GM21619 (cell line): ENCODE data around the gene FBXO31.
A peak's percentile ranks its signal among the peaks of the same experiment; 100 is the strongest.

Experiments used
- ATAC-seq: cut with Tn5 transposase; IDR thresholded peaks from one replicate; pipeline ENCODE4 v1.9.1; 2021; ENCODE audit not compliant: unreplicated experiment

Gene FBXO31

GRCh38 chr16:87330646-87331045, 52.9 kb downstream of the FBXO31 start:
- no peak for ATAC-seq

- ATAC-seq = no peak
These were observed 53.3 kb downstream of the FBXO31 start for GRCh38 chr16:87330257-87330624.

GRCh38 chr16:87329436-87330256, 53.9 kb downstream of the FBXO31 start:
- no peak for ATAC-seq

- ATAC-seq = no peak
These were observed 54.7 kb downstream of the FBXO31 start for GRCh38 chr16:87328846-87329245.

GRCh38 chr16:87327798-87328495, 55.6 kb downstream of the FBXO31 start:
- ATAC-seq = no peak

- ATAC-seq = no peak
These were observed 57.4 kb downstream of the FBXO31 start for GRCh38 chr16:87326151-87326571.

GRCh38 chr16:87325423-87325858, 58.1 kb downstream of the FBXO31 start:
- ATAC-seq = no peak

GRCh38 chr16:87324411-87325275, 58.9 kb downstream of the FBXO31 start:
- ATAC-seq = no peak

- no peak for ATAC-seq
These were observed 59.7 kb downstream of the FBXO31 start for GRCh38 chr16:87323727-87324410.

- no peak for ATAC-seq
These were observed 60.5 kb downstream of the FBXO31 start for GRCh38 chr16:87322833-87323726.

- ATAC-seq = no peak
These were observed 61.2 kb downstream of the FBXO31 start for GRCh38 chr16:87322360-87322759.

- ATAC-seq = no peak
These were observed 62.1 kb downstream of the FBXO31 start for GRCh38 chr16:87321336-87322107.

GRCh38 chr16:87320510-87321227, 62.9 kb downstream of the FBXO31 start:
- ATAC-seq = no peak

- no peak for ATAC-seq
These were observed 63.5 kb downstream of the FBXO31 start for GRCh38 chr16:87319997-87320491.

- no peak for ATAC-seq
These were observed 64.6 kb downstream of the FBXO31 start for GRCh38 chr16:87319011-87319410.

GRCh38 chr16:87317750-87318644, 65.6 kb downstream of the FBXO31 start:
- ATAC-seq = peak; percentile 5
